Measurements from ENCODE around the gene C16orf86.

C16orf86 gene

DNA sequence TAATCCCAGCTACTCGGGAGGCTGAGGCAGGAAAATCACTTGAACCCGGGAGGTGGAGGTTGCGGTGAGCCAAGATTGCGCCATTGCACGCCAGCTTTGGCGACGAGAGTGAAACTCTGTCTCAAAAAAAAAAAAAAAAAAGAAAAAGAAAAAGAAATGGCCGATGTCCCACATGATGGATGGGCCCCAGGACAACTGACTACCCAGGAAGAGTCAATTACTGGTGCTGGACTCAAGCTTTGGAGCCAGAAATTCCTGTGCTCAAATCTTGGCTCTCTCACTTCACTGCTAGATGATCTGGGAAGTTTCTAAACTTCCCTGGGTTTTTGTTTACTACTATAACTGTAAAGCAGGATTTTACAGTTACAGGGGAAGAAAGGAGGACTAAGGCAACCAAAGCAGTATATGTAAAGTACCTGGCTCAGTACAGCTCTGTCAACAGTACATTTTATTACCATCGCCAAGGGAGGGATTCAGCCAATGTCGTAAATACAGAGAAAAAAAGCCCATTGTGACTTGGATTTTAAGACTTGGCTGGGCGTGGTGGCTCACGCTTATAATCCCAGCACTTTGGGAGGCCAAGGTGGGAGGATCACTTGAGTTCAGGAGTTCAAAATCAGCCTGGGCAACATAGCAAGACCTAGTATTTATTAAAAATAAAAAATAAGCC, 11.9 kb downstream of the C16orf86 start:
- no peak for TF ChIP-seq GATA2 (IDR thresholded peaks at IDR 0.05; ENCODE audit: low read depth, low read length)
- TF ChIP-seq GATA3 (IDR thresholded peaks at IDR 0.05; ENCODE audit: low read depth, low read length), result no peak

DNA sequence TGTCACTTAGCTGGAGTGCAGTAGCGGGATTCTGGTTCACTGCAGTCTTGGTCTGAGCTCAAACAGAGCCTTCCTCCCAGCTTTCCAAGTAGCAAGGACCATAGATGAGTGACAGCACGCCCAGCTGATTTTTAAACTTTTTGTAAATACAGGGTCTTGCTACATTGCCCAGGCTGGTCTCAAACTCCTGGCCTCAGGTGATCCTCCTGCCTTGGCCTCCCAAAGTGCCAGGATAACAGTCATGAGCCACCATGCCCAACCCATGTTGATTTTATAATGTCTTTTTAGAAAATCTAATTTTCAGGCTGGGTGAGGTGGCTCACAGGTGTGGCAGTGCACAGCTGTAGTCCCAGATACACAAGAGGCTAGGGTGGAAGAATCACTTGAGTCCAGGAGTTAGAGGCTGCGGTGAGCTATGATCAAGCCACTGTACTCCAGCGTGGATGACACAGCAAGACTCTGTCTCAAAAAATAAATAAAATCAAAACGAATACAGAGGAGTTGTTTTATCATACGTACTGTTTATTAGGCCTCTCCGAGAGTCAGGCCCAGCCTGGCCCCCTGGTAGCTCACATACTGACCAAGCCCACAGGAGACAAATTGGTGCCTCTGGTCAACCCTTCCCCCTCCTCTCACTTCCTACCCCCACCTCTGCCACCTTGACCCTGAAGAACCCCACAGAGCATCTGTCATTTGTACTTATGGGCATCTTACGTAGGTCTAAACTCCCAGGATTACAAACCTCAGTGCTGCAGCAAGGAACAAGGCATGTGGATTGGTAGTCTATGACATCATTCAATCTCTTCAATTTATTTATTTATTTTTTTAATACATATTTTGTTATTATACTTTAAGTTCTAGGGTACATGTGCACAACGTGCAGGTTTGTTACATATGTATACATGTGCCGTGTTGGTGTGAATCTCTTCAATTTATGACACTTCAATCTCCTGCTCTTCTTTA, 13.6 kb downstream of the C16orf86 start:
- TF ChIP-seq GATA3 (IDR thresholded peaks at IDR 0.05; ENCODE audit: low read depth, low read length) (no peak), GATA2 (IDR thresholded peaks at IDR 0.05; ENCODE audit: low read depth, low read length) (no peak)

DNA sequence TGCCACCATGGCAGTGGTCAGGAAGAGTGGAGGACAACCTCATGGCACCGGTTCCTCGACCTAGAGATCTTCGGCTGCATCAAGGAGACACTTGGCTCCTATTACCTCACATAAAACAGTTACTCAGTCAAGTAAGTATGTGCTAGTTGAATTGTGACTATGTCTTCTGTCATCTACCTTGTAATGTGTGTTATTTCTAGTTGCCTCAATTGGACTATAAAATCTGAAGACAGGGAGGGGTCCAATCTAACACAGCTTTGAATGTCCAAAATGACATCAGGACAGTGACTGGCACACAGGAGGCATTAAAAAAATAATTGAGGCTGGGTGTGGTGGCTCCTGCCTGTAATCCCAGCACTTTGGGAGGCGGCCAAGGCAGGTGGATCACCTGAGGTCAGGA, 17.2 kb downstream of the C16orf86 start:
- TF ChIP-seq GATA3 (IDR thresholded peaks at IDR 0.05; ENCODE audit: low read depth, low read length) (no peak), GATA2 (IDR thresholded peaks at IDR 0.05; ENCODE audit: low read depth, low read length) (no peak)

DNA sequence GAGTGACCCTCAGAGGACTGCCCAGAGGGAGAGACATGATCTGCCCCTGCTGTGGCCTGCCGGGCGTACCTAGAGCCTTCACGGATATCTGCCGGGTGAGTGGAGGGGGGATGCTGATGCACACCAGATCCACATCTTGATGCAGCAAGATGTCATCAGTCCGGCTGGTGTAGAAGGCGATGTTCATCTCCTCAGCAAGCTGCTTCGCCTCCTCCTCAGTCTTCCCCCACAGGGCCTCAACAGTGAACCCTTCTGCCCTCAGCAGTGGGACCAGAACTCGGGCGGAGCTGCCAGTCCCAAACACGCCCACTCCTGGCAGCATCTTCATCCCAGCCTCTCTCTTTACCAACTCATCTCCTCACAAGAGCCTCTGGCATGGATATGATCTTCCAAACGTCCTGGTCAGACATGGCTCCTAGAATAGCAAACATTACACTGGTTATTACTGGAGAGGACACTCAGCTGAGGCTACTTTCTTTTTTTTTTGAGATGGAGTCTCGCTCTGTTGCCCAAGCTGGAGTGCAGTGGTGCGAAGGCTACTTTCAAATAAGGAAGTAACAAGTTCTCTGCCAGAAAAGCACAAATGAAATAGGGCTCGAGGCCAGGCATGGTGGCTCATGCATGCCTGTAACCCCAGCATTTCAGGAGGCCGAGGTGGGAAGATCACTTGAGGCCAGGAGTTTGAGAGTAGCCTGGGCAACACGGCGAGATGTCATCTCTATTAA, 18.9 kb downstream of the C16orf86 start:
- TF ChIP-seq GATA2 (IDR thresholded peaks at IDR 0.05; ENCODE audit: low read depth, low read length) (no peak), GATA3 (IDR thresholded peaks at IDR 0.05; ENCODE audit: low read depth, low read length) (no peak)

DNA sequence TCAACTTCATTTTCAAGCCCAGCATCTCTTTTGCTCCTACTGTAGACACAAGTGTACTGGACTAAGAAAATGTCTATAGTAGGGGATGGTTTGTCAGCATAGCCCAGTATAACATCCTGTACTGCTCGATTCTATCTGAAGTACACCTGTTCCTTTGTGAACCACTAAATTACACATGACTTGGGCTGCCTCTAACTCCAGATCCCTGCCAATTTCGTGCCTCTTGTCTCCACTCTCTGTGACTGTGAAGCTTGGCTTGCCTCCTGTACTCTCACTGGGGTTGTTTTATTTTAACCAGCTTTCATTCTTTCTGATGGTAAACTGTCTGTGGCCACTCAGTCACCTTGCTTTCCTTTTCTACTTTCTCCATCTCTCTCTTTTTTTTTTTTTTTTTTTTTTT, 28.0 kb downstream of the C16orf86 start:
- TF ChIP-seq GATA2 (IDR thresholded peaks at IDR 0.05; ENCODE audit: low read depth, low read length) (no peak), GATA3 (IDR thresholded peaks at IDR 0.05; ENCODE audit: low read depth, low read length) (no peak)

DNA sequence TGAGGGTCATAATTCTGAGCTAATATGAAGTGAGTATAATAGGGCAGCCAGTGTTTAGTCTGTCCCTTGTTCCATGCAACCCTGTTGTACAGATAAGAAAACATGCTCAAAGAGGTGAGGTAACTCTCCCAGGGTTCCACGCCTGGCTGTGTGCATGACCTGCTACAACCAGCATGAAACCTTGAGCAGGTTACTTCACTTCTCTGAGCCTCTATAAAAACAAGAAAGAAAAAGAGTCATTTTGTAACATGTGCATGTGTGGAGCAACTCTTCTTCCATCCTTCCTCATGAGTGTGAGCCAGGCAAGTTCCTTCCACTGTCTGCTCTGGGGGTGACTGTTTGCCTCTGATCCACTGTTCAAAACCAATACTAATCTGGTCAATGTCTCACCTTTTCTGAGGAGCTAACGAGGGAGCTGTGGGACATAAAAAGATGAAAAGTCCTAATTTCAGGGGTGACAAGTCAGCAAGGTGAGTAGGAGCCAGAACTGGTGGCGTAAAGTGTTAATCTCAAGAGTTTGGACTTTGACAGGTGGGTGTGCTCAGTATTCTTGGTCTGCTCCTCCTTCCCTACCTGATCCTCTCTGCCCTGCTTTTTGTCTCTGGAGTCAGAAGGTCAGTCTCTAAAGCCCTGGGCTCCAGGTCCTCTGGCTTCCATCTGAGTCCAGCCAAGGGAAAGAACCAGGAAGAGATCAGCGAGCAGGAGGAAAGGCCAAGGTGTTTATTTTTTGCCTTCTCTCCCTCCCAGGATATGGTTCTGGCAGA, 31.0 kb downstream of the C16orf86 start:
- TF ChIP-seq GATA3 (IDR thresholded peaks at IDR 0.05; ENCODE audit: low read depth, low read length) (no peak), GATA2 (IDR thresholded peaks at IDR 0.05; ENCODE audit: low read depth, low read length) (no peak)

DNA sequence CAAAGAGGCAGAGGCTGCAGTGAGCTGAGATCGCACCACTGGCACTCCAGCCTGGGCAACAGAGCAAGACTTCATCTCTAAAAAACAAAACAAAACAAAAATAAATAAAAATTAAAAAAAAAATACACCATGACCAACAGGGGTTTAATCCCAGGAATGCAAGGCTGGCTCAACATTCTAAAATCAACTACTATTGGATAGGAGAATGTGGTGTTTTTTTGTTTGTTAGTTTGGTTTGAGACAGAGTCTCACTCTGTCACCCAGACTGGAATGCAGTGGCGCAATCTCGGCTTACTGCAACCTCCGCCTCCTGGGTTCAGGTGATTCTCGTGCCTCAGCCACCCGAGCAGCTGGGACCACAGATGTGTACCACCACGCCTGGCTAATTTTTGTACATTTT, 32.7 kb downstream of the C16orf86 start:
- TF ChIP-seq GATA3 (IDR thresholded peaks at IDR 0.05; ENCODE audit: low read depth, low read length) (no peak), GATA2 (IDR thresholded peaks at IDR 0.05; ENCODE audit: low read depth, low read length) (no peak)

DNA sequence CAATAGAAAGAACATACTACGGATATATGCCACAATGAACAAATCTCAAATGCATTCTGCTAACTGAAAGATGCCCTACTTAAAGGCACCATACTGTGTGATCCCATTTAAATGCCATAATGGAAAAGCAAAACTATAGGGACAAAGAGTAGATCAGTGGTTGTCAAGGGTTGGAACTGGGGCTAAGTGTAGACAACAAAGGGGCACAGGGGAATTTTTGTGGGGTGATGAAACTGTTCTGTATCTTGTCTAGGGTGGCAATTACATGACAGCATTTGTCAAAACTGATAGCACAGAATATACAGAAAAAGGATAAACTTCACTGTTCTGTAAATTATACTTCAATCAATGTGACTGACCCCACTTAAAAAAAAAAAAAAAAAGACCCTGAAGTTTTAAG, 34.8 kb downstream of the C16orf86 start:
- no peak for TF ChIP-seq GATA2 (IDR thresholded peaks at IDR 0.05; ENCODE audit: low read depth, low read length)
- no peak for TF ChIP-seq GATA3 (IDR thresholded peaks at IDR 0.05; ENCODE audit: low read depth, low read length)

DNA sequence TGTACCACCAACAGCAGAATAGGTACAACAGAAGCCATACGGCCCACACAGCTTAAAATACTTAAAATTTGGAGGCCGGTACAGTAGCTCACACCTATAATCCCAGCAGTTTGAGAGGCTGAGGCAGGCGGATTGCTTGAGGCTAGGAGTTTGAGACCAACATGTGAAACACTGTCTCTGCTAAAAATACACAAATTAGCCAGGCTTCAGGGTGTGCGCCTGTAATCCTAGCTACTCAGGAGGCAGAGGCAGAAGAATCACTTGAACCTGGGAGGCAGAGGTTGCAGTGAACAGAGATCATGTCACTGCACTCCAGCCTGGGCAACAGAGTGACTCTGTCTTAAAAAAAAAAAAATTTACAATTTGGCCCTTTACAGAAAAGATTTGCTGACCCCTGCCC, 35.5 kb downstream of the C16orf86 start:
- TF ChIP-seq GATA3 (IDR thresholded peaks at IDR 0.05; ENCODE audit: low read depth, low read length) (no peak), GATA2 (IDR thresholded peaks at IDR 0.05; ENCODE audit: low read depth, low read length) (no peak)

DNA sequence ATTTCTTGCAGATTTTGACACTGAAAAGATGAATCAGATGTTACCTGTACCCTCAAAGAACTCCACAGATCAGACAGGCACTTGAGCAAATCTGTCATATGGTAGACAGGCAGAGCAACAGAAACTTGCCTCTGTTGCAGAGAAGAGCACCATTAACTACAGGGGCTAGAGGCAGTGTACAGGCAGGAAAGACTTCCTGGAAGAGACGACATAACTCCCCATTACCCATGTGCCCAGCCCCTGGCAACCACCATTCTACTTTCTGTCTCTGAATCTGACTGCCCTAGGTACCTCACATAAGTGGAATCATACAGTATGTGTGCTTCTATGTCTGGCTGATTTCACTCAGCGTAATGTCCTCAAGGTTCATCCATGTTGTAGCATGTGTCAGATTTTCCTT, 37.0 kb downstream of the C16orf86 start:
- no peak for TF ChIP-seq GATA2 (IDR thresholded peaks at IDR 0.05; ENCODE audit: low read depth, low read length)
- no peak for TF ChIP-seq GATA3 (IDR thresholded peaks at IDR 0.05; ENCODE audit: low read depth, low read length)

DNA sequence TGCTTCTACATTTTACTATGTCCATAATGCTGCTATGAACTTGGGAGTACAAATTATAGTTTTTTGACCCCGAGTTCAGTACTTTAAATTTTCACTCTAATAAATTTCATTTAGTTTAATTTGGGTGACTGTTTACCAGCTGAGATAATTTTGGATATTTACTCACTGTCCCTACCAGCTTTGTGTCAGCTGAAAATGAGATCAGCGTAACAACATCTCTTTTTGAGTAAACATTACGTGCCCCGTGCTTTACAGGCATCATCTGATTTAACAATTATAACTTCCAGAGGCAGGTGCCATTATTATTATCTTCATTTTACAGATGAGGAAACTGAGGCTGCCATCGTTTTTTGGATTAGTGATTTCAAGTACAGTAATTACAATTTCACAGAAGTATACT, 37.5 kb downstream of the C16orf86 start:
- TF ChIP-seq GATA3 (IDR thresholded peaks at IDR 0.05; ENCODE audit: low read depth, low read length) (no peak), GATA2 (IDR thresholded peaks at IDR 0.05; ENCODE audit: low read depth, low read length) (no peak)

DNA sequence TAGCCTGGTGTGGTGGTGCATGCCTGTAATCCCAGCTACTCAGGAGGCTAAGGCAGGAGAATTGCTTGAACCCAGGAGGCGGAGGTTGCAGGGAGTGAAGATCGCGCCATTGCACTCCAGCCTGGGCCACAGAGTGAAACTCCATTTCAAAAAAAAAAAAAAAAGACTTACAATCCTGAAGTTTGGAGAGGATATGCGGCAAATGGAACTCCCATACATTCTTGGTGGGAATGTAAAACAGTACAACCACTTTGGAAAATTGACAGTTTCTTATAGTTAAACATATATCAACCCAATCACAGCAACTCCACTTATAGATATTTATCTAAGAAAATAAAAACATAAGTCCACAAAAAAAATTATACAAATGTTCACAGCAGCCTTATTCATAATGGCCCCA, 40.6 kb downstream of the C16orf86 start:
- TF ChIP-seq GATA3 (IDR thresholded peaks at IDR 0.05; ENCODE audit: low read depth, low read length), result no peak
- no peak for TF ChIP-seq GATA2 (IDR thresholded peaks at IDR 0.05; ENCODE audit: low read depth, low read length)

DNA sequence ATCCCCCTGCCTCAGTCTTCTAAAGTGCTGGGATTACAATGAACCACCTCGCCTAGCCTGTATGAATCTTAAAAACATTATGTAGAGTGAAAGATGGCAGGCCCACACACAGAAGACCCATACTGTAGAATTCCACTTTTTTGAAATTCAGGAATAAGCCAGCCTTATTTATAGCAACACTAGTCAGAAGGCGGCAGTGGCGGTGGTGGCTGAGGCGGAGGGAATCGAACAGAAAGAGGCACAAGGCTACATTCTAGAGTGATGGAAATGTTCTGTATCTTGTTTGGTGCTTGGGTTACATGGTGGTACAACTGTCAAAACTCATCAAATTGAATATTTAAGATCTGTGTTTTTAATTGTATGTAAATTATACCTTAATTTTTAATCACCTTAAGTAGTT, 41.2 kb downstream of the C16orf86 start:
- TF ChIP-seq GATA3 (IDR thresholded peaks at IDR 0.05; ENCODE audit: low read depth, low read length) (no peak), GATA2 (IDR thresholded peaks at IDR 0.05; ENCODE audit: low read depth, low read length) (no peak)

DNA sequence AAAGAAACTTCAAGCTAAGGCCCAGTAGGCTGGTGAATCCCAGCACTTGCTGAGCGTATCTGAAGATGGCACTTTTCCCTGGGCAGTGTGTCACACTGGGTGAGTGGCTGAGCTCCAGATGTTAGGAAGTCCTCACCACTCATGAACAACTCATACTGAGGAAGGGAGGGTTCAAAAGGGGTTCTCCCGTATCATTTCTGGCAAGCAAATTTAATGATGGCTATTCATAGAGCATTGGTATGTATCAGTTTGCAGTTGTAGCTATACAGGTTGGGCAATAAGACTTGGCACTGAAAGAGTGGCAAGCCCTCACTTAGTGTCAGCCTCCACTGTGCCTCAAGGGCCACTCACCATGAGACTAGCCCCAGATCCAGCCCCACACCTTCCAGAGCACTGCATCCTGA, 41.8 kb downstream of the C16orf86 start:
- no peak for TF ChIP-seq GATA3 (IDR thresholded peaks at IDR 0.05; ENCODE audit: low read depth, low read length)
- TF ChIP-seq GATA2 (IDR thresholded peaks at IDR 0.05; ENCODE audit: low read depth, low read length), result no peak

All from SH-SY5Y (cell line).